Limb (tissue), 2 donors: ENCODE measurements around the gene BBX.
A peak's percentile ranks its signal among the peaks of the same experiment; 100 is the strongest.
"Not testable (repeated sequence)": the region's sequence is repeated elsewhere in the genome, so short reads cannot be mapped to it uniquely, and the experiment has no call there.

Source experiments
- DNase-seq, 2 donors: peaks; one replicate each; pipeline ENCODE4 v3.0.0-alpha.2; 2016; ENCODE audit errors: extremely low spot score in 2 of 2

Gene BBX

DNA sequence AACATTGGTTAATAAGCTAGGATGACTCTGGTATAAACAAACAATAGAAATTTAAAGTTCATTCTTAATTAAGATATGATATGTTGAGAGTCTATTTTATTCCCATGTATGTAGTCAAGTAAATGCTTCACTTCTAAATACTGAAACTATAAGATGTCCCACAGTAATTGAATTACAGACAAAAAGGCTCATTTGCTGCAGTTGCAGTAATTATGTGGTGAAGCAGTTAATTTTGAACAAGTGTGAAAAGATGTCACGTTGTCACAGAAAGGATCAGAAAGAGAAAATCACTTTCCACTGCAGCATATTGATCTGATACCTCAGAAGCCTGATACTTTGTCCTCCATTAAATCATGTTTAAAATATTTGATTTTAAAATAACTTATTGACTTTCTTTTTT lies 159.8 kb downstream of the BBX start:
- no peak for DNase-seq

- DNase-seq, result no peak
Measured at GRCh38 chr3:107683447-107683846, 160.7 kb downstream of the BBX start.

GRCh38 chr3:107684431-107684925 lies 161.7 kb downstream of the BBX start:
- no peak for DNase-seq

- DNase-seq, result no peak
Measured at GRCh38 chr3:107685383-107685782, 162.6 kb downstream of the BBX start.

DNA sequence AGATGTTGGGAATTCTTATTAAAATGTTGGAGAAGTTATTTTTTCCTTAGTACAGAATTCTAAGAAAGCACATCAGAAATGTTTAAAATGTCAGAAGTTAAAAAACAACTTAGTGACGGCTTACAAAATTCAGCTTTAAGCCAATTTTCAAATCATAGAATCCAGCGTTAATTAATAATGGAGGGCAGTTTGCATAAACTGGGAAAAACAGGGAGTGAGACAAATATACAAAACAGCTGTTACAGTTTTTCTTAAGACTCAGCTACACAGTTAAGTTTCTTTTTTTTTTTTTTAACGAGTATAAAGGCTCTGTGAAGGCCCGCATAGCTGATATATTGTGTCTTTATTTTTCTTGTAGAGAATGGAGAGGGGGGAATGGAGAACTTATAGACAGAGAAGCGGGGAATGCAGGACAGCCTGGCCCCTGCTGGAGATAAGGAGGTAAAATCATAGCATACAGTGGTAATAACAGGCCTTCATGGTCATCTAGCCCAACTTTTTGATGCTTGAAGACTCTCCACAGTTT lies 164.4 kb downstream of the BBX start:
- DNase-seq, result no peak

DNA sequence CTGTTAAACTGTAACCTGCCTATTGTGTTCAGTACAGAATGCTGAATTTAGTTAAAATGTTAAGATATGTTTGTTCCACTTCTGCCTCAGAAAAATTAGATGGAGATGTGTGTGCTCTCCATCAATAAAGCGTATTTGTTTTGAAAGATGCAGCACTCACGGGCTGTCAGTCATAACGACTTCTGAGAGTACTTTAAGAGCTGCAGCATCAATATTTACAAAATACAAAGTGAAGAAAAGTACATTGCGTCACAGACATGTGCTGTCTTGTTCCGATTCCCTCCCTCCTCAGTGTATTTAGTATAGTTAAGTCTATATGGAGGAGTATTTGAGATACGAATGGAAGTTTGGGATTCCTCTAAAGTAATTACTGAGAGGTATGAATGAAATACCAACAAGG lies 166.6 kb downstream of the BBX start:
- DNase-seq, result no peak

GRCh38 chr3:107690522-107691138 lies 167.9 kb downstream of the BBX start:
- peak in 1 of 2 donors; percentile 49 for DNase-seq

DNA sequence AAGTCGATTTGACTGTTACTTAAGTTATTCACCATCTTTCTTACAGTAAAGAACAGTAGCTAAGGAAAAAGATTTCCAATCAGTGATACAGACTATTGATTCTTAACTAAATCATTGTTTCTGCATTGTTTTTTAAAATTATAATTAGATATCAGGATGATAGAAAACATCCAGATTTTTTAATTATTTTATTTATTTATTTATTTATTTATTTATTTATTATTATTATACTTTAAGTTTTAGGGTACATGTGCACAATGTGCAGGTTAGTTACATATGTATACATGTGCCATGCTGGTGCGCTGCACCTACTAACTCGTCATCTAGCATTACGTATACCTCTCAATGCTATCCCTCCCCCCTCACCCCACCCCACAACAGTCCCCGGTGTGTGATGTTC lies 169.2 kb downstream of the BBX start:
- not testable (repeated sequence) for DNase-seq

GRCh38 chr3:107697348-107697747 lies 174.6 kb downstream of the BBX start:
- DNase-seq, result not testable (repeated sequence)

GRCh38 chr3:107697855-107698254 lies 175.1 kb downstream of the BBX start:
- DNase-seq, result not testable (repeated sequence)

GRCh38 chr3:107699682-107700081 lies 176.9 kb downstream of the BBX start:
- DNase-seq, result no peak

DNA sequence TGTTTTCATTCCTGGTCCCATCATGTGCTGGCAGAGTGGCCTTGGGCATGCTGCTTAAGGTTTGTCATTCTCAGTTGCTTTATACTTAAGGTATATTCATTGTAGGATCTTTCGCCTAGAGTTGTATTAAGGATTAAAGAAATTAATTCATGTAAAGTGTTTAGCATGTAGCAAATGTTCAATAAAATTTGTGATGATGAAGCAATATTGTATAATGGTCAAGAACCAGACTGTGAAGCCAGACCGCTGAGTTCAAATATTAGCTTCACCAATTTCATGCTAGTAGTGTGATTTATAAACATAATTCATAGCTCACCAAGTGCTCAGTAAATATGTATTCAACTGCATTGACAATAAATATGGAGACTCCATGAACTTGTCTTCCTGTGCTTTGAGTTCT lies 178.5 kb downstream of the BBX start:
- DNase-seq, result no peak

- no peak for DNase-seq
Measured at GRCh38 chr3:107704477-107704876, 181.7 kb downstream of the BBX start.

DNA sequence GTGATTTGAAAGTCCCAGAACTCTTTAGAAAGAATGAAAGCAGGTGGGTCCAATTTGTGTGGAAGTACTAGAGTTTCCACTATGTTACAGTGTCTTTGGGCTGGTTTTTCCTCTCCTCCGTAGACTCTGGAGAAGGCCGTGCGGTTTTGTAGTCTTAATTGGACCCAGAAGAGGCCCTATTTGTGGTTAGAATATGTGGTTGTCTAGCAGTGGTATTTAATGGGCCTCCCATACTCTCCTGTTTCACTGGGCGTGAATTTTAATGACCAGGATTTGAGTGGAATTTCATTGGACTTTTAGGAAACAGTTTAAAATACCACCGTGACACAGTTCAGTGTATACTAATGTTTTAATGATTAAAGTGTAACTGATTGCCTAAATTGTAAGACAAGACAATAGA lies 182.3 kb downstream of the BBX start:
- DNase-seq, result no peak

- DNase-seq, result no peak
Measured at GRCh38 chr3:107710851-107711250, 188.1 kb downstream of the BBX start.

GRCh38 chr3:107716734-107717133 lies 194.0 kb downstream of the BBX start:
- DNase-seq, result no peak

DNA sequence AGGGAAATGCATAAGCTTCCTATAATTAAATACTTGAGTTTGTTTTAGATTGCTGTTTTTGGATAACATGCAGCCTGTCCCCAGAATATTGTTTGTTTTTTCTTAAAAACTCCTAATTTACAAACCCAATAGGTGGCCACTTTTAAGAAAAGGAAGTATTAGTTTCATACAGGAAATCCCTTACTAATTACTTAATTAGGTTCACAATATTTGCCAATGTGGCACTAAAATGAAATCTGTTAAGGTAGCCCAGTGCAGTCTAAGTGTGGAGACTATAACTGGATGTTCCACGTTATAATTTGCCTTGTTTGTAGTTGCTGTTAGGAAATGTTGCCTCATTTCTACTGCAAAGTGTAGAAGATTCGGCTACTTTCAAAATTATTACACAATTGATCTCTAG lies 195.8 kb downstream of the BBX start:
- DNase-seq, result no peak

DNA sequence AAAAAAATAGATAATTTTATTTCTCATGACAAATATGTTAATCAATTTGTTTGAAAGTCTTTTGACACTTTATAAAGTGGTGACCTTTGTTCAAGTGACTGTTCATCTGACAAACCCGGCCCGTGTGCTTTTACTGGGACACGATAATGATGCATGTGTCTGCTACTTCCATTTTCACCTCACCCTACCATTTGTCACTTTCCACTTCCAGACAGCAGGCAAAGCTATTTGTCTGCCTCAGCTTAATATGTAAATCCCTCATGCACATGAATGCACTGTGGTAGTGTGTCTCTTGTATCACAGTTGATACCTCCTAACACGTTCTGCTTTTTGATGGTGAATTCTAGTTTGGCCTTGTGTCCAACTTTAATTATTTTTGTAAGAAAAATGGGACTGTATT lies 204.3 kb downstream of the BBX start:
- no peak for DNase-seq

- no peak for DNase-seq
Measured at GRCh38 chr3:107729686-107730085, 206.9 kb downstream of the BBX start.

DNA sequence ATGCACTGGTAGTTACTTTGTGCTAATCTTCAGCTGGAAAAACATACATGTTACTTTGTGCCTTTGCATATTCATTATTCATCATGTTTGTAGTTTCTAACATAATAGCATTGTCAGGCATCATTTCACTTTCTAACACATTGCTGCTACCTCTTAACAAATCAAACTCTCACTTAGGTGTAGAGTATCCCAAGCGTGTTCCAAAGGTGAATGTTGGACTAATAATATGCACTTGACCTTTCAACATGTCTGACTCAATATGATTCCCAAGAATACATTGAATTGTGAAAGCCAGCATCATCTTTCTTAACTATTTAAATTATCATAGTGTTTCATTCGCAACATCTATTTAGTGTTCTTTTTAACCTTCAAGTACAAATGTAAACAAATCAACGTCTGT lies 211.6 kb downstream of the BBX start:
- no peak for DNase-seq

DNA sequence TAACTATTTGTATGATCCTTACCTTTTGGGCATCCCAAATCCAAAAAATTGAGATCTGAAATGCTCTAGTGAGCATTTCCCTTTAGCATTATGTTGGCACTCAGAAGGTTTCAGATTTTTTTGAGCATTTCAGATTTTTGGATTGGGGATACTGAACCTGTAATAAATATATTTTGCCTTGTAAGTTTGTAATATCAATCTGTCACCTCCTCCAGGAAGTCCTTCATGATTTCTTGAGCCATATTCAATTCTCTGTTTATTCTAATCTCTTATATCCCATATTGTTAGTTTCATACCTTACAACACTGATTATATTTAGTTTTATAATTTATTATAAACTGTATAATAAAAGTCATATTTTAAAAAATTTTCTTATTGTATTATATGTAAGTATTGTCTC lies 215.2 kb downstream of the BBX start:
- DNase-seq, result no peak

- DNase-seq, result no peak
Measured at GRCh38 chr3:107738486-107739183, 215.9 kb downstream of the BBX start.

- DNase-seq, result no peak
Measured at GRCh38 chr3:107739227-107739626, 216.5 kb downstream of the BBX start.
